ENCODE data around the gene TNFRSF6B. TPM values are rescaled to one million over a fixed set of nuclear protein-coding genes. Genes with fewer than 3 reads are reported as not detected.
"Not testable (repeated sequence)": the region's sequence is repeated elsewhere in the genome, so short reads cannot be mapped to it uniquely, and the experiment has no call there.

The TNFRSF6B gene
- not detected for total RNA-seq

GRCh38 chr20:63696628-63697356, at the start of gene TNFRSF6B:
TSS of gene TNFRSF6B (plus strand) at chr20:63696652. CDS start at chr20:63696768, 116 bp downstream.
- Histone ChIP-seq H3K9me3 (ENCODE audit: low read depth, low read length) (no peaks in the 10 kb centered on the region), H3K4me3 (ENCODE audit: low read length) (no peak within 1 kb of the TSS), H3K27me3 (ENCODE audit: insufficient read depth, low read length) (no peaks in the 10 kb centered on the region), H3K4me1 (ENCODE audit: insufficient read depth, low read length) (peaks cover 18% of the 10 kb centered on the region)

GRCh38 chr20:63648190-63648589, 48.3 kb upstream of the TNFRSF6B start:
- Histone ChIP-seq H3K4me1 (ENCODE audit: insufficient read depth, low read length) (peaks cover 9% of the 10 kb centered on the region), H3K27me3 (ENCODE audit: insufficient read depth, low read length) (peaks cover 2% of the 10 kb centered on the region), H3K9me3 (ENCODE audit: low read depth, low read length) (no peaks in the 10 kb centered on the region), H3K4me3 (ENCODE audit: low read length) (no peak overlapping the region)

DNA sequence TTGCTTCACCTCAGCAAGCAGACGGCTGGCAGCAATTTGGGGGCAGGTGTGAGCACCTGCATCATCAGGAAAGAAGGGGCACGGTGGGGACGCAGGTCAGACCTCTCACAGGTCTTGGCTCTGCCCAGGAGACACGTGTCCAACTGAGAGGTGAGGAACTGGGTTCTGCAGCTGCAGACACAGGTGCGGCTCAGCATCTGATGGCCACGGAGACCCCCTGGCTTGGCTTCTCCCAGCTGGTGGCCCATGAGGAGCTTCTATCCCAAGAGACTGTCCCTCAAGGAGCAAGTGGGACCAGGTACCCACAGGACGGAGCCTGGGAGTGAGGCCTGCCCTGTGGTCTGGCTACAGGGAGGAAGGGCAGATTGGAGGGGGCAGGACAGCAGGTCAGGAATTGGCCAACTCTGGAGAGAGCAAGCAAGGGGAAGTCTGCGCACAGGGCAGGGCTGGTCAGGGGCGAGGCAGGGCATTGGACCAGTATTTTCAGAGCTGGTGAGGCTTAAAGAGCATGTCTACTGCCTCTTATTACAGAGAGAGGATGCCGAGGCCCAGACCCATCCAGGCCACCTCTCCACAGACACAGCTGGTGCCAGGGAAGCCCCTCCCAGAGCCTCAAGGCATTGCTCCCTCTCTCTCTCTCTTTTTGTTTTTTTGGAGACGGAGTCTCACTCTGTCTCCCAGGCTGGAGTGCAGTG, 47.4 kb upstream of the TNFRSF6B start:
- H3K27me3 ChIP-seq (ENCODE audit: insufficient read depth, low read length), result peaks cover 2% of the 10 kb centered on the region
- H3K4me1 ChIP-seq (ENCODE audit: insufficient read depth, low read length), result peaks cover 14% of the 10 kb centered on the region
- no peak overlapping the region for H3K4me3 ChIP-seq (ENCODE audit: low read length)
- no peaks in the 10 kb centered on the region for H3K9me3 ChIP-seq (ENCODE audit: low read depth, low read length)

- not testable (repeated sequence) for H3K9me3 ChIP-seq (ENCODE audit: low read depth, low read length); H3K27me3 ChIP-seq (ENCODE audit: insufficient read depth, low read length); H3K4me3 ChIP-seq (ENCODE audit: low read length)
- peaks cover 21% of the 10 kb centered on the region for H3K4me1 ChIP-seq (ENCODE audit: insufficient read depth, low read length)
Observed at GRCh38 chr20:63650486-63650885, 46.0 kb upstream of the TNFRSF6B start.

DNA sequence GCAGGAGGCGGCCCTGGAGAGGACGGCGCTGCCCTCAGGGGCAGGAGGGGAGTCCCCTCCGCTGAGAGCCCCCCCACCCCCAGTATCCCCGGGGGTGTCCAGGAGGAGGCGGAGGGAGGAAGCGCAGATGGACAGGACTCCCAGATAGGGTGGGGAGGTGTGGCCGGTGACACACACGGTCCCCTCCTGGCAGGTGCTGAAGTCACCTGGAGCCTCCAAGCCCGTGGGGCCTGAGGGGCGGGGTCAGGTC, 44.6 kb upstream of the TNFRSF6B start:
- H3K27me3 ChIP-seq (ENCODE audit: insufficient read depth, low read length), result peaks cover 2% of the 10 kb centered on the region
- H3K9me3 ChIP-seq (ENCODE audit: low read depth, low read length), result no peaks in the 10 kb centered on the region
- no peak overlapping the region for H3K4me3 ChIP-seq (ENCODE audit: low read length)
- H3K4me1 ChIP-seq (ENCODE audit: insufficient read depth, low read length), result peaks cover 21% of the 10 kb centered on the region

DNA sequence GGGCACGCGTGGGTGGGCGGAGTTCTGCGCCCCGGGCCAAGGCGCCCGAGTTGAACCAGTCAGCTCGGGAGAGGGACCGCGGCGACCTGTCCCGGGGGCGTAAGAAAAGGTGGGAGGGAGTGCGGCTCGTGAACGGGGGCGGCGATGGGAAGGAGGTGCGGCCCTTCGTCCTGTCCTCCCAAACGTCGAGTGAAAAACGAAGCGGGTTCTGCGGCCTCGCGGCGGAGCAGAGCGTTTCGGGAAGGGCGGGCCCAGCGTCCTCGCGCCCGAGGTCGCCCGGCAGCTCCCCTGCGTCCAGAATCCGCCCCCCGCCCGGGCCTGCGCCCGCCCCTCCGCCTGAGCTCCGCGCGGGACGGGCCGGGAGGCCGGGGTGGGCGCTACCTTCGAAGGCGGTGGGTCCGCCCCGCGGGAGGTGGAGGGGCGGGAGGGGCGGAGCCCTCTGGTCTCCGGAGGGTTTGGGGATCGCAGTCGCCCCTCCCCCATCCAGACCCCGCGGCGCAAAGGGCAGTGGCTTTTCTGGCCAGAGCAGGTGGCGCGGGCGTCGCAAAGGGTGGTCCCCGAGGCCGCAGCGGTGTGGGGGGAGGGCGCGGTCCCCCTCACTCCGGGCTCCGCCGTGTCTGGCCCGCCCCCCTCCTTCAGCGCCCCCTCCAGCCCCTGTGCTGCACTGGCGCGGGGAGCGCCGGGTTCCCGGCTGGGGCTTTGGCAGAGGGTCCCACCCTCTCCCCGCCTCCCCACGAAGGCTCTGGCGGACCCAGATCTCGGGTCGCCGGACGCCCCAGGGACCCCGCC, 44.1 kb upstream of the TNFRSF6B start:
- peak overlapping the region; percentile 40 for H3K4me3 ChIP-seq (ENCODE audit: low read length)
- peaks cover 24% of the 10 kb centered on the region for H3K4me1 ChIP-seq (ENCODE audit: insufficient read depth, low read length)
- no peaks in the 10 kb centered on the region for H3K9me3 ChIP-seq (ENCODE audit: low read depth, low read length)
- H3K27me3 ChIP-seq (ENCODE audit: insufficient read depth, low read length), result peaks cover 2% of the 10 kb centered on the region

DNA sequence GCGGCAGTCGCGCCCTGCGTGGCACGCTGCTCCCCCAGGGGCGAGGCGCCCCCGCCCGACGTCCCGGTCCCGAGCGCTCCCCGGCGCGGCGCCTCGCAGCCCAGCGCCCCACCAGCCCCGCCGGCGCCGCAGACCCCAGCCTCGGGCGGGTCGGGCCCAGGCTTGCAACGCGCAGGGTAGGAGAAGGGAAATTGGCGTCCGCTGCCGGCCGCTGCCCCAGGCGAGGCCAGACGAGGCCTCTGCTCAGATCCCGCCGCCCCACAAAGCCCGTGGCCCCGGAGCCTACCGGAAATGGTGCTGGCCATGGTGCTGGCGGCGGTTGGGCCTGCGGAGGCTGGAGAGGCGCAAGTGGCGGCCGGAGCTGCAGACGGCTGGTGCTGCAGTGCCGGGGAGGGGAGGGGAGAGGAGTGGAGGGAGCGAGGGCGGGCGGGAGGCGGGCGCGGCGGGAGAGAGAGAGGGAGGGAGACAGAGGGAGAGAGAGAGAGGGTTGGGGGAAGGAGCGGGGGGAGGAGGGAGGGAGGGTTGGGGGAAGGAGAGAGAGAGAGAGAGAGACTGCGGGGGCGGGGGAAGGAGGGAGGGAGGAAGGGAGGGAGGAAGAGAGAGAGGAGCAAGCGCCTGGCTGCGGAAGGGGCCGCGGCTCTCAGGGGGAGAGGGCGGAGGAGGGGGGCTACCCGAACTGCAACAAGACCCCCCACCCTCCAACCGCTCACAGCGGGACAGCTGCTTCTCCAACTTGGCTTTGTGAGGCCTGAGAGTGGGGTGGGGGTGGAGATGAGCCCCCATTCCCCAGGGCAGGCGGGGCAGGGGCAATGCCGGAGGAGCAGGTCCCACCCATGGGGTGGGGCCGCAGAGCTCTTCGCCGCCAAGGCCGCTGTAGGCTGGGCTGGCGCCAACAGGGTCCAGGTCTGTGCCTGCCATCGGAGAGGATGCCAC, 43.1 kb upstream of the TNFRSF6B start, which contains the start of gene STMN3:
TSS of gene STMN3 (minus strand) at position 384 of the 933 bp plus-strand sequence. CDS start at position 305, 79 bp downstream.
- Histone ChIP-seq H3K9me3 (ENCODE audit: low read depth, low read length) (no peaks in the 10 kb centered on the region), H3K27me3 (ENCODE audit: insufficient read depth, low read length) (peaks cover 2% of the 10 kb centered on the region), H3K4me1 (ENCODE audit: insufficient read depth, low read length) (peaks cover 30% of the 10 kb centered on the region), H3K4me3 (ENCODE audit: low read length) (peak within 1 kb of the TSS; percentile 40)

DNA sequence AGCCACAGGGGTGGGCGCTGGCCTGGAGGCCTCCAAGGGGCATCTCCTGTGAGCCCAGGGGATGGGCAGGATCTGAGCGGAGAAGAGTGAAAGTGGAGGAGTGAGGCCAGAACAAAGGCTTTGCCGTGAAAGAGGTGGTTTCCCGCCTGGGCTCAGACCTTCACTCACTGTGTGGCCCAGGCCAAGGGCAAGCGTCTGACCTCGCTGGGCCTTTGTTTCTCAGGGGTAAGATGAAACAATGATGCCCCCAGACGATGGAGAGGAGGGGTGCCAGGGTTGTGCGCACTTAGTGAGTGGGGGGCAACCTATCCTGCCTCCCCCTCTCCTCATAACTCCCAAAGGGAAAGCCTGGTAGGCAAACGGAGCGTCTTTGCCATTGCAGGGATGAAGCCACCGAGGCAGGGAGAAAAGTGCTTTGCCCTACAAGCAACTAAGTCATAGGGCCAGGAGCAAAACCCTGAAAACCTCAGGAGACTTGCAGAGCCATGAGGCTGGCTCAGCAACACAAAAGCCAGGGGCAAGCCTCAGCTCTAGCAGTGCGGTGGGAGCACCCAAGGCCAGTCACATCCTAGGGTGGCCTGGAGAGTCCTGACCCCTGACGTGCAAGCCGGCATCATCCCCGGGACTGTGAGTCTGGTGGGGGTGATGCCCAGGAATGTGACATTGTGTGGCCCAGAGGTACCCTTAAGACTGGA, 42.3 kb upstream of the TNFRSF6B start:
- Histone ChIP-seq H3K9me3 (ENCODE audit: low read depth, low read length) (no peaks in the 10 kb centered on the region), H3K4me3 (ENCODE audit: low read length) (peak overlapping the region; percentile 24), H3K4me1 (ENCODE audit: insufficient read depth, low read length) (peaks cover 35% of the 10 kb centered on the region)

DNA sequence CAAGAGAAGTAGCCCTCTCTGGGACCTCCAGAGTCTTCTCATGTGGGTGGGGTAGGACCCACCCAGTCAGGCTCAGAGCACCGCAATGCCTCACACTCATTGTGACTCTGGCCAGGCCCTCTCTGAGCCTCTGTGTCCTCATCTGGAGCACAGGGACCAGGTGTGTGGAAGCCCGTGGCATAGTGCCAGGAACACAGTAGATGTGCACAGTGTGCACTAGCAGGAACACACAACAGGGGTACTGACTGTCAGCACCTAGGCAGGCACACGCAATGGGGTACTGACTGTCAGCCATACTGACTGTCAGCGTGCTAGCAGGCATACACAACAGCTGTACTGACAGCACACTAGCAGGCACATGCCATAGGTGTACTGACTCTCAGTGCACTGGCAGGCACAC, 41.2 kb upstream of the TNFRSF6B start:
- Histone ChIP-seq H3K9me3 (ENCODE audit: low read depth, low read length) (no peaks in the 10 kb centered on the region), H3K27me3 (ENCODE audit: insufficient read depth, low read length) (peaks cover 2% of the 10 kb centered on the region), H3K4me1 (ENCODE audit: insufficient read depth, low read length) (peaks cover 41% of the 10 kb centered on the region), H3K4me3 (ENCODE audit: low read length) (no peak overlapping the region)

More for the DNA sequence above, 42.3 kb upstream of the TNFRSF6B start:
- peaks cover 2% of the 10 kb centered on the region for H3K27me3 ChIP-seq (ENCODE audit: insufficient read depth, low read length)

DNA sequence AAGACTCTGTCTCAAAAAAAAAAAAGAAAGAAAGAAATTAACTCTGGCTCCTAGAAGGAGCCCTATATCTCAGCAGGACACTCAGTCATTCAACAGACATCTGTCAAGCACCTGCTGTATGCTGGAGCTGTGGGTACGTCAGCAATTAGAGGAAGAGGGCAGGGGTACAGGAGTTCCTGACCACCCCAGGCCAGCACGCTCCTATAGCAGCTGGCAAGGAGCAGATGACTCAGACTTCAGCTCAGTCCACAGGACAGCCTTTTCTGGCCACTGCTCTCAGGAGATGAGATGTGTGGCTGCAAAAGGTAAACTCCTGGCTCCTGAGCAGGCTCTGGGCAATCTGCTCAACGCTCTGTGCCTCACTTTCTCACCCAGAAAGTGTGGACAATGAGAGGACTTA, 40.0 kb upstream of the TNFRSF6B start:
- no peaks in the 10 kb centered on the region for H3K9me3 ChIP-seq (ENCODE audit: low read depth, low read length)
- H3K4me3 ChIP-seq (ENCODE audit: low read length), result no peak overlapping the region
- peaks cover 2% of the 10 kb centered on the region for H3K27me3 ChIP-seq (ENCODE audit: insufficient read depth, low read length)
- peaks cover 41% of the 10 kb centered on the region for H3K4me1 ChIP-seq (ENCODE audit: insufficient read depth, low read length)

GRCh38 chr20:63657260-63657936, 39.1 kb upstream of the TNFRSF6B start:
- Histone ChIP-seq H3K9me3 (ENCODE audit: low read depth, low read length) (no peaks in the 10 kb centered on the region), H3K4me3 (ENCODE audit: low read length) (peak overlapping the region; percentile 87), H3K27me3 (ENCODE audit: insufficient read depth, low read length) (no peaks in the 10 kb centered on the region), H3K4me1 (ENCODE audit: insufficient read depth, low read length) (peaks cover 34% of the 10 kb centered on the region)

DNA sequence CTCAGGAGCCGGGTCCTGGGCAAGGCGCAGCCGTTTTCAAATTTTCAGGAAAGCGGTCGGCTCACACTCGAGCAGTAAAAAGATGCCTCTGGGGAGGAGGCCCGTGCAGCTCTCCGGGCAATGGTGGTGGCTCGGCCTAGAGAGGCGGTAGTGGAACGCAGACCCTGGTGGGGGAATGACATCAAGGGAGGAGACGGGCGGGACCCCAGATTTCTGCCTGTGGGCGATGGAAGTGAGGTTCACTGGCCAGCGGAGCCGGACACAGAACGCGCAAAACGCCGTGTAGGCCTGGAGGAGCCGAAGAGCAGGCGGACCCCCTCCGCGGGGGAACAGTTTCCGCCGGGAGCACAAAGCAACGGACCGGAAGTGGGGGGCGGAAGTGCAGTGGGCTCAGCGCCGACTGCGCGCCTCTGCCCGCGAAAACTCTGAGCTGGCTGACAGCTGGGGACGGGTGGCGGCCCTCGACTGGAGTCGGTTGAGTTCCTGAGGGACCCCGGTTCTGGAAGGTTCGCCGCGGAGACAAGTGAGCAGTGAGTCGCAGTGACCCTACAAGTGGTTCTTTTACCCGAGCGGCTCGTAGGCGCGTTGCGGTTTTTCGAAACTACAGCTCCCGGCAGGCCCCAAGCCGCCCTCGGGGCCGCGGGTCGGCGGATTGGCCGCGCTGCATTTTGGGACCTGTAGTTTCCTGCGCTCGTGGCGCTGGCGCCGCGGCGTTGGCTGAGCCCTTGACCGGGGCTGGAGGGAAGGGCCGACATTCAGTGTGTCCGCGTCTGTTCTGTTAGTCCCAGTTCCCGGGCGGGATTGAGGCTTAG, 38.3 kb upstream of the TNFRSF6B start, which contains the start of gene RTEL1:
TSS of gene RTEL1 (plus strand) at position 376 of the 812 bp plus-strand sequence. CDS start 1,091 bp downstream, outside the sequence.
- H3K27me3 ChIP-seq (ENCODE audit: insufficient read depth, low read length), result no peaks in the 10 kb centered on the region
- peak within 1 kb of the TSS; percentile 87 for H3K4me3 ChIP-seq (ENCODE audit: low read length)
- H3K9me3 ChIP-seq (ENCODE audit: low read depth, low read length), result no peaks in the 10 kb centered on the region
- H3K4me1 ChIP-seq (ENCODE audit: insufficient read depth, low read length), result peaks cover 32% of the 10 kb centered on the region

GRCh38 chr20:63658749-63659187, 37.7 kb upstream of the TNFRSF6B start:
- Histone ChIP-seq H3K27me3 (ENCODE audit: insufficient read depth, low read length) (no peaks in the 10 kb centered on the region), H3K4me1 (ENCODE audit: insufficient read depth, low read length) (peaks cover 30% of the 10 kb centered on the region), H3K4me3 (ENCODE audit: low read length) (peak overlapping the region; percentile 87), H3K9me3 (ENCODE audit: low read depth, low read length) (no peaks in the 10 kb centered on the region)
